H9 (cell line): ENCODE results near the gene TCF4. TPM values are rescaled to one million over a fixed set of nuclear protein-coding genes. Genes with fewer than 3 reads are reported as not detected.

ENCODE experiments used
- DNase-seq: peaks from one replicate; pipeline ENCODE4 v3.0.0-alpha.2; 2017
- H2AFZ ChIP-seq: one replicate; pipeline ENCODE4 v1.6.1; 2013; ENCODE audit warnings: mild to moderate bottlenecking, low read length, control low read depth, moderate library complexity
- H2AK5ac ChIP-seq: 2 replicates; pipeline ENCODE4 v1.6.1; 2013; ENCODE audit warnings: low read length, control low read depth, mixed read lengths; ENCODE audit not compliant: insufficient read length
- H2BK120ac ChIP-seq: one replicate; pipeline ENCODE4 v1.6.1; 2013; ENCODE audit warnings: low read depth, mild to moderate bottlenecking, low read length, control low read depth, inconsistent platforms; ENCODE audit not compliant: poor library complexity, severe bottlenecking
- H2BK12ac ChIP-seq: 2 replicates; pipeline ENCODE4 v1.6.1; 2013; ENCODE audit warnings: low read length, control low read depth, mixed read lengths, low read depth; ENCODE audit not compliant: insufficient read length
- H2BK15ac ChIP-seq: 2 replicates; pipeline ENCODE4 v1.6.1; 2013; ENCODE audit warnings: low read depth, low read length, control low read depth
- H2BK20ac ChIP-seq: one replicate; pipeline ENCODE4 v1.6.1; 2013; ENCODE audit warnings: low read depth, mild to moderate bottlenecking, low read length, control low read depth, inconsistent platforms; ENCODE audit not compliant: poor library complexity, severe bottlenecking
- H2BK5ac ChIP-seq: 2 replicates; pipeline ENCODE4 v1.6.1; 2013; ENCODE audit warnings: low read length, control low read depth, mixed read lengths; ENCODE audit not compliant: insufficient read length
- H3K14ac ChIP-seq: 2 replicates; pipeline ENCODE4 v1.6.1; 2013; ENCODE audit warnings: low read length, control low read depth; ENCODE audit not compliant: insufficient read depth
- H3K18ac ChIP-seq: 2 replicates; pipeline ENCODE4 v1.6.1; 2013; ENCODE audit warnings: low read depth, mild to moderate bottlenecking, mixed read lengths, low read length, control low read depth; ENCODE audit not compliant: insufficient read length
- H3K23ac ChIP-seq: 2 replicates; pipeline ENCODE4 v1.6.1; 2013; ENCODE audit warnings: low read length, control low read depth, mixed read lengths, low read depth; ENCODE audit not compliant: insufficient read length
- H3K23me2 ChIP-seq: 2 replicates; pipeline ENCODE4 v1.6.1; 2013; ENCODE audit warnings: low read depth, mild to moderate bottlenecking, mixed read lengths, low read length, control low read depth; ENCODE audit not compliant: insufficient read length, poor library complexity, severe bottlenecking
- H3K27ac ChIP-seq: 2 replicates; pipeline ENCODE4 v1.5.1; 2013; ENCODE audit warnings: low read length, control low read depth, mixed read lengths, low read depth; ENCODE audit not compliant: insufficient read length
- H3K27me3 ChIP-seq: 2 replicates; pipeline ENCODE4 v1.6.1; 2013; ENCODE audit warnings: low read length, control low read depth, inconsistent platforms; ENCODE audit not compliant: insufficient read depth
- H3K4ac ChIP-seq: 2 replicates; pipeline ENCODE4 v1.6.1; 2013; ENCODE audit warnings: low read depth, mild to moderate bottlenecking, control low read depth, inconsistent platforms, low read length, moderate library complexity
- H3K4me1 ChIP-seq: 2 replicates; pipeline ENCODE4 v1.6.1; 2013; ENCODE audit warnings: low read length, control low read depth, inconsistent platforms; ENCODE audit not compliant: insufficient read depth
- H3K4me2 ChIP-seq: 2 replicates; pipeline ENCODE4 v1.6.1; 2013; ENCODE audit warnings: low read length, control low read depth, mixed read lengths; ENCODE audit not compliant: insufficient read length, insufficient read depth
- H3K56ac ChIP-seq: 2 replicates; pipeline ENCODE4 v1.6.1; 2013; ENCODE audit warnings: low read depth, mild to moderate bottlenecking, mixed read lengths, low read length, control low read depth; ENCODE audit not compliant: insufficient read length
- H3K79me1 ChIP-seq: 2 replicates; pipeline ENCODE4 v1.6.1; 2013; ENCODE audit warnings: low read depth, mild to moderate bottlenecking, moderate library complexity, low read length, control low read depth, inconsistent platforms; ENCODE audit not compliant: insufficient read depth, poor library complexity, severe bottlenecking
- H3K79me2 ChIP-seq: 2 replicates; pipeline ENCODE4 v1.6.1; 2013; ENCODE audit warnings: low read length, control low read depth, inconsistent platforms; ENCODE audit not compliant: insufficient read depth
- H3K9ac ChIP-seq: 2 replicates; pipeline ENCODE4 v1.6.1; 2013; ENCODE audit warnings: low read length, control low read depth, mixed read lengths; ENCODE audit not compliant: insufficient read length; ENCODE audit errors: extremely low read depth
- H3K9me3 ChIP-seq: one replicate; pipeline ENCODE4 v1.6.1; 2013; ENCODE audit warnings: low read depth, low read length, inconsistent platforms; ENCODE audit not compliant: control insufficient read depth
- H3T11ph ChIP-seq: one replicate; pipeline ENCODE4 v1.6.1; 2013; ENCODE audit warnings: mild to moderate bottlenecking, low read length, control low read depth, inconsistent platforms
- H4K20me1 ChIP-seq: one replicate; pipeline ENCODE4 v1.6.1; 2013; ENCODE audit not compliant: control insufficient read depth, insufficient read length, insufficient read depth
- H4K5ac ChIP-seq: 2 replicates; pipeline ENCODE4 v1.6.1; 2013; ENCODE audit warnings: low read depth, mild to moderate bottlenecking, mixed read lengths, low read length, control low read depth; ENCODE audit not compliant: insufficient read length
- H4K8ac ChIP-seq: replicated peaks from 2 replicates; pipeline ENCODE4 v1.6.1; 2013; ENCODE audit warnings: low read length, control low read depth, mixed read lengths, low read depth; ENCODE audit not compliant: insufficient read length
- H4K91ac ChIP-seq: 2 replicates; pipeline ENCODE4 v1.6.1; 2013; ENCODE audit warnings: low read depth, mild to moderate bottlenecking, moderate library complexity, mixed read lengths, low read length, control low read depth; ENCODE audit not compliant: insufficient read length
- H3K27ac Mint-ChIP-seq, 3 experiments: 2 replicates in 2 of 3; 3 replicates in 1 of 3; pipeline ENCODE4 v1.8.0; 2020 to 2021; ENCODE audit warnings: mixed read lengths in 3 of 3, mild to moderate bottlenecking in 1 of 3, moderate library complexity in 1 of 3
- H3K27me3 Mint-ChIP-seq: 2 replicates; pipeline ENCODE4 v1.8.0; 2021; ENCODE audit warnings: low read depth, mild to moderate bottlenecking, moderate library complexity, mixed read lengths
- H3K36me3 Mint-ChIP-seq, 3 experiments: 2 replicates in 2 of 3; 3 replicates in 1 of 3; pipeline ENCODE4 v1.8.0; 2020 to 2021; ENCODE audit warnings: low read depth in 3 of 3, mixed read lengths in 3 of 3; ENCODE audit not compliant: insufficient read depth in 1 of 3
- H3K4me1 Mint-ChIP-seq, 2 experiments: 2 replicates each; pipeline ENCODE4 v1.8.0; 2020; ENCODE audit warnings: mixed read lengths in 2 of 2
- H3K4me3 Mint-ChIP-seq, 2 experiments: 2 replicates in 1 of 2; 3 replicates in 1 of 2; pipeline ENCODE4 v1.8.0; 2020 to 2021; ENCODE audit warnings: mild to moderate bottlenecking in 2 of 2, mixed read lengths in 2 of 2, moderate library complexity in 1 of 2
- H3K9me3 Mint-ChIP-seq, 2 experiments: 2 replicates in 1 of 2; 3 replicates in 1 of 2; pipeline ENCODE4 v1.8.0; 2020; ENCODE audit warnings: mild to moderate bottlenecking in 2 of 2, mixed read lengths in 2 of 2, moderate library complexity in 1 of 2
- CTCF ChIP-seq: fragments of 200-600 bp; sonication (generic); conservative IDR thresholded peaks from 3 replicates; pipeline ENCODE4 v1.8.0; 2021; ENCODE audit warnings: antibody characterized with exemption, mild to moderate bottlenecking
- WGBS: extraction: QIAGEN DNeasy Blood & Tissue Kit; methylation state at CpG from one replicate; pipeline ENCODE4 v1.1.7; 2013; ENCODE audit warnings: missing lambda C conversion rate, low lambda C conversion rate, mixed read lengths; ENCODE audit not compliant: insufficient read length; ENCODE audit errors: extremely low coverage; 5-methylcytosine and 5-hydroxymethylcytosine counted together
- total RNA-seq: library from RNA; stranded (reverse); gene quantifications from 2 replicates; pipeline ENCODE4 v1.2.1, GENCODE V29; 2021

TCF4 gene
- total RNA-seq, 1 experiment from 2014 or later = 99.4 TPM

GRCh38 chr18:55221622-55222021 lies 366.4 kb downstream of the TCF4 start:
- H3K36me3 Mint-ChIP-seq = peaks cover under 1 to 19% (median 14%) of the 10 kb centered on the region in 3 experiments; a peak in 4 of 7 replicates
- H3K4me1 ChIP-seq = peaks cover 2% of the 10 kb centered on the region; the same call in 1 of the 2 replicates

More at GRCh38 chr18:55221622-55222021, 366.4 kb downstream of the TCF4 start:
- Histone ChIP-seq H3T11ph (no peak overlapping the region), H3K4me2 (no peak overlapping the region), H3K14ac (no peak overlapping the region), H4K91ac (no peak overlapping the region), H4K20me1 (no peaks in the 10 kb centered on the region), H2BK12ac (no peak overlapping the region), H3K79me1 (no peaks in the 10 kb centered on the region), H3K9me3 (no peaks in the 10 kb centered on the region), H3K27me3 (no peaks in the 10 kb centered on the region), H4K8ac (no peak overlapping the region), H2BK120ac (no peak overlapping the region), H2BK20ac (no peak overlapping the region), H3K23me2 (no peaks in the 10 kb centered on the region), H4K5ac (no peak overlapping the region), H3K23ac (no peak overlapping the region), H3K9ac (no peak overlapping the region), H2AK5ac (no peak overlapping the region), H2AFZ (no peak overlapping the region), H3K27ac (no peak overlapping the region), H3K4ac (no peak overlapping the region), H3K79me2 (no peaks in the 10 kb centered on the region), H2BK5ac (no peak overlapping the region), H3K18ac (no peak overlapping the region), H2BK15ac (no peak overlapping the region), H3K56ac (no peak overlapping the region)
- DNase-seq = no peak
- H3K27me3 Mint-ChIP-seq = peaks cover 2% of the 10 kb centered on the region; the same call in 1 of the 2 replicates
- H3K27ac Mint-ChIP-seq = no peak overlapping the region
- no peaks in the 10 kb centered on the region for H3K9me3 Mint-ChIP-seq
- WGBS = no CpG with 5 or more reads among the region's 3 CpGs
- peaks cover 7 to 9% of the 10 kb centered on the region in 2 experiments for H3K4me1 Mint-ChIP-seq
- no peak overlapping the region for H3K4me3 Mint-ChIP-seq
- TF ChIP-seq CTCF = no peak
